ENCODE measurements around the gene CDIP1.

CDIP1 gene

DNA sequence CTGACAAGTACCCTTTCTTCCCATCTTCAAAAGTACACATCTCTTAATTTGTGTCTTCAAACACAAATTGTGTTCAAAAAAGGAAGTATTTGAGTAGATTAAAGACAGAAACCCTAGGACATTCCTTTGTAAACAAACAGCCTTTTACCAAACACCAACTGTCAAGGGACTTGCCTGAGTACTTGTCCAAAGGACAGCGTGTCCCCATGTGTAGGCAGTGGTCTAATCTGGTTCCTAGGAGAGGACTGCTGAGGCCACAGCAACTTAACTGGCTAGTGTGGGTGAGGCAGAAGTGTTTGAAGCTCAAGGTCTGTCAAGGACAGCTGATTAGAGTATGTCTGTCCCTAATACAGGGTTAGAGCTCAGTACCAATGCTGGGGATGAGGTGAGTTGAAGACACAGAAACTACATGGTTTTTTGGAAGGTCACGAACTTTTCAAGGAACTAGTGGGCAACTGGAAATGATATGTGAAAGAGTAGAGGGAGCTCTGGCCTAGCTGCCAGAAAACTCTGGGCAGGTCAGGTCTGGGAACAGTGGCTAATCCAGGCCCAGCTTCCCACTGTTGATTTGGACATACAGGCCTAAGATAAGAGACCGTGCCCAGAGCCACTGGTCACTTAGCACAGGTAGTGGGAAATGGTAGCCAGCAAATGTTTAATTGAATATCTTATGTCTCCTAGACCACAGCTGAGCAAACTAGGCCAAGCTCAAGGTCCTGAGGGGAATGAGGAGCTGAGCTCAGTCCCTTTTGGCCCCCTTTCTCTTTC lies 52.3 kb downstream of the CDIP1 start:
- no peak for DNase-seq

DNA sequence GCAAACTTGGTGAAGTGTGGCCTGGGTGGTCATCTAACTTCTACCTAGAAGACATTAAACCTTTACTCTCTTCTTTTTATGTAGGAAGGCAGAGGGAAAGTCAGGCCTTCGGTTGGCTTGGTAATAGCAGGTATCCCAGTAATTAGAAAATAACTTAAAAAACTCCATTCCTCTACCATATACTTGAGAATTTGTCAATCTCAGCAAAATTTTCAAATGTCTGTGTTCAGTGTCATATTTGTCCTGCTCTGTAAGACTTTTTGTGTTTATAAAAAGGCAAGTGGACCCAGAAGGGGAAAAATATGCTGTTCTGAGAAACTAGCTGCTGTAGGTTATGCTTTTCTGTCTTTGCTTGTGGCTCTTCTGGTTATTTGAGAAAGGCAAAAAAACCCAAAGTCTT lies 56.6 kb downstream of the CDIP1 start:
- no peak for DNase-seq

DNA sequence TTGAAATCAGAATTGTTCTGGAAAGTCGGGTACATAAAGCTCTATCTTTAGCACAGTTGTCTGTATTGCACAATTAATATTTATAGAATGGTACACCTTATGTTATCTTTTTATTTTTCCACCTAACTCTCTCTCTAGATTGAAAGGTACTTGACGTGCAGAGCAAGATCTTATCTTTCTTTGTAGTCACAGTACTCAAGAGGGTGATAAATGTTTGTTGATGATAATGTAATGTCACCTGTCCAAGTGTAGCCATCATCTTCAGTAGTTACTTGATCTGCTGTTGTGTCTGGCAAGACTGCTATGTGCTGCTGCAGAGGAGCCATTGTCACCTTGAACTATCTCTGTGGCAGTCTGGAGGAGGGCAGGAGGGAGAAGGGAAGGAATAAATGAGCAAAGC lies 57.0 kb downstream of the CDIP1 start:
- DNase-seq = no peak

DNA sequence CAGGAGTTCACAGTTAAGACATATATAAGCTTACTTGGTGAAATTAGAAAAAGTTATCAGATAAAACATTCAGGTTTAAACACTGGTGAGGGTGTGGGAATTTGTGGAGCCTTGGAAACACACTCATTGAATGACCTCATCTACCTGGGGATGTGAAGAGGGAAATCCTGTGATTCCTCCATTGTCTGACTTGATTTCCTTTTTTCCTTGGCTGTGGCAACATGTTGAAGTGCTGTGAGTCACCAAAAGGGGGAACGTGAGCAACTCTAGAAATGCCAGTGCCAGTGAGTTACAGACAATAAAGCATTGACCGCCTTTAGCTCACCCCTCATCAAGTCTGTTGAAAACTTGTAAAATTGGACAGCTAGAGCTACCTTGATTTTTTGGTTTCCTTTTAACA lies 60.6 kb downstream of the CDIP1 start:
- peak; percentile 38 for DNase-seq

DNA sequence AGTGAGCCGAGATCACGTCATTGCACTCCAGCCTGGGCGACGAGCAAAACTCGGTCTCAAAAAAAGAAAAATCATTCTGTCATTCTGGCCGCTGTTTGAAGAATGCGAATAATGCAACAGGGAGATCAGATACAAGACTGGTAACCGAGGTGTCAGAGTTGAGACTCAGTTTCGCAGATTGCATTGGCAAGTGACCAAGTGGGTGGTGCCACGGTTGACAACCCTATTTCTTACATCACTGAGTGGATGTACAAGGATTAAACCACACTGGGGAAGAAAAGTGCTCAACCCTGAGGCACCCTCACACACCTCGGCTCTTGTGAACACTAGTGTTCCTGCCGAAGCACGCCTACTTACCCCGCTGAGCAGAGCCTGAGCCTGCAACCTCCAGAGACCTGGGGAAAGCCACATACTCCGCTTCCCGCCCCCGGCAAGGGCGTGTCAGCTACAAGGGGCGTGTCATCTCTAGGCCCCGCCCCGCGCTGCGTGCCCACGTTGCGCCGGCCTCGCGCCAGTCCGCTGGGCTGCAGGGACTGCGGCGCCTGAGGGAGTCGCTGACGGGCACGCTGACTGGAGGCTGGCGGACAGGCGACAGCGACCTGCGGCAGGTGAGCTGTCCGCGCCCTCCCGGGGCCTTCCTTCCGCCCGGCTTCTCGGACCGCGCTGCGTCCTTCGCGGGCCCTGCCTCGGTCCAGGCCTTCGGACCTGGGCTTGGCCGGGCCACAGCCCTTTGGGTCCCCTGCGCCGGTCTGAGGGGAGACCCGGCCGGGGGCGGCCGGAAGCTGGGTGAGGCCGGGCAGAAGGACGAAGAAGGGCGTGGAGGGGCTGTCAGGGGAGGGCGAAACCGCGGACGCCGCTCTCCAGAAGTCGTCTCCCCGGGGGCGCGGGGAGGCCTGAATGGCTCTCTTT lies 62.4 kb downstream of the CDIP1 start, which contains the start of gene HMOX2:
HMOX2 (plus strand) TSS at position 519 of the 909 bp plus-strand sequence. CDS start 29,127 bp downstream, outside the sequence.
- DNase-seq = peak; percentile 91

DNA sequence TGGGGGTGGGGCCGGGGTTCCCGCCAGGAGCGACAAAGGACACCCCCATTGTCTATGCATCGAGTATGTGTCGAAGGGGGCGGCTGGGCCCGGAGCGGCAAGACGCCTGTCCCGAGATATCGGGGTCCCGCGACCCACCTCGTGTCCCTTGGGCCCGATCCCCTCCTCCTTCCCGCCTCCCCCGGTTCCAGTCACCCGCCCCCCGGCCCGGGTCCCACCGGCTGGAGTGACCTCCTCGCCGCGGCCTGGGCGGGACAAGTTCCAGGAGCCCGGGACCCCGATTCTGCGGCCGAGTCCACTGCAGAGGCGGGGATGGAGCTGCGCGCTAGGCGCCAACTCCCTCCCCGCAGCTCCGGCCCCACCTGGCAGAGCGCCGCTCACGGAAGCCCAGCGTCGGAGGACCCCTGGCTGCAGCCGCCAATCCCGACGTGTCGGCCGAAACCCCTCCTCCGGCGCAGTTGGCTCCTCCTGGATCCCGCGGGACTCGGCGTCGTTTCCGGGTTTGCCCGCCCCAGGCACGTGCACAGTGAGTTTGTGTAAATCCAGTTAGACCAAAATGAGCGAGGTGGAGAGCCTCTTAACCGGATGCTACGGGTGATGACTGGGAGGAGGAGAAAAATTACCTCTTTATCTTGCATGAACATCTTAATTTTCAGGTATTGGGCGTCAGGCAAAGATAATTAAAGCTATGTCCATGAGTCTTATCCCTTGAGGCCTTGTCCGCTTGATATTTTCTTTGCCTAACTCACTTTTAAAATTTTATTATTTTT lies 64.2 kb downstream of the CDIP1 start, which contains the start of gene NMRAL1:
NMRAL1 (minus strand) TSS at position 434 of the 770 bp plus-strand sequence. CDS start 493 bp downstream, outside the sequence.
- peak; percentile 91 for DNase-seq

DNA sequence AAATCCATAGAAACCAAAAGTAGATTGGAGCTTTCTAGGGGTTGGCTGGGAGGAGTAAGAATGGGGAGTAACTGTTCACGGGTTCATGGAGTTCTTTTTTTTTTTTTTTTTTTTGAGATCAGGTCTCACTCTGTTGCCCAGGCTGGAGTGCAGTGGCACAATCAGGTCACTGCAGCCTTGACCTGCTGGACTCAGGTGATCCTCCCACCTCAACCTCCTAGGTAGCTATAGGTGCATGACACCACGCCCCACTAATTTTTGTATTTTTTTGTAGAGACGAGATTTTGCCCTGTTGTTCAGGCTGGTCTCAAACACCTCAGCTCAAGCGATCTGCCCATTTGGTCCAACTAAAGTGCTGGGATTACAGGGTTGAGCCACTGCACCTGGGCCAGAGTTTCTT lies 65.7 kb downstream of the CDIP1 start:
- no peak for DNase-seq

DNA sequence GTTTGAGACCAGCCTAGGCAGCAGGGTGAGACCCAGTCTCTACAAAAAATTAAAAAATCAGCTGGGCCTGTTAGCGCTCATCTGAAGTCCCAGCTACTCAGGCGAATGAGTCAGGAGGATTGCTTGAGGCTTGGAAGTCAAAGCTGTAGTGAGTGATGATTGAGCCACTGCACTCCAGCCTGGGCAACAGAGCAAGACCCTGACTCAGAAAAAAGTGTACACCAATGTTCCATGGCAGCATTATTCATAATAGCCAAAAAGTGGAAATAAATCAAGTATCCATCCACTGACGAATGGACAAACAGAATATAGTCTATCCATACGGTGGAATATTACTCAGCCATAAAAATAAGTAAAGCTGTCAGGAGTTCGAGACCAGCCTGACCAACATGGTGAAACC lies 66.7 kb downstream of the CDIP1 start:
- no peak for DNase-seq

DNA sequence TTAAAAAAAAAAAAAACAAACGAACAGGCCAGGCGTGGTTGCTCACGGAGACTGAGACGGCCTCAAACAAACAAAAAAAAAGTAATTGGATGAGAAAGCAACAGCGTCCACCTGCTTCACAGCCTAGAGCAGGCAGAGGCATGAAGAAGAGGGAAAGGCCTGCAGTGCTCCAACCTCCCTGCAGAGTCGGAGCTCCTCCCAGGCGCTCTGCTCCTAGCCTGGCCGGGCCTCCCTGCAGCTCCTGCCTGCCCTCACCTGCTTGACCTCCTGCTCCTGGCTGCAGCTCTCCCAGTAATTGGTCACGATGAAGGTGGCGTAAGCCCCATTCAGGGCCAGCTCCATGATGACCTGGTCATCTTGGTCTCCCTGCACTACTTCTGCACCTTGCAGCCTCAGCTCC lies 69.6 kb downstream of the CDIP1 start:
- DNase-seq = no peak

DNA sequence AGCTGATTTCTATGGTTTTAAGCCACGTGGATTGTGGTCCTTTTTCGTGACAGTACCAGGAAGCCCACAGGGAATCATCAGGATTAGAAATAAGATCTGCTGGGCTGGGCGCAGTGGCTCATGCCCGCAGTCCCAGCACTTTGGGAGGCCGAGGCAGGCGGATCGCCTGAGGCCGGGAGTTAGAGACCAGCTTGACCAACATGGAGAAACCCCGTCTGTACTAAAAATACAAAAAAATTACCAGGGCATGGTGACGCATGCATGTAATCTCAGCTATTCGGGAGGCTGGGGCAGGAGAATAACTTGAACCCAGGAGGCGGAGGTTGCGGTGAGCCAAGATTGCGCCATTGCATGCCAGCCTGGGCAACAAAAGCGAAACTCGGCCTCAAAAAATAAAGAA lies 70.7 kb downstream of the CDIP1 start:
- DNase-seq = no peak

DNA sequence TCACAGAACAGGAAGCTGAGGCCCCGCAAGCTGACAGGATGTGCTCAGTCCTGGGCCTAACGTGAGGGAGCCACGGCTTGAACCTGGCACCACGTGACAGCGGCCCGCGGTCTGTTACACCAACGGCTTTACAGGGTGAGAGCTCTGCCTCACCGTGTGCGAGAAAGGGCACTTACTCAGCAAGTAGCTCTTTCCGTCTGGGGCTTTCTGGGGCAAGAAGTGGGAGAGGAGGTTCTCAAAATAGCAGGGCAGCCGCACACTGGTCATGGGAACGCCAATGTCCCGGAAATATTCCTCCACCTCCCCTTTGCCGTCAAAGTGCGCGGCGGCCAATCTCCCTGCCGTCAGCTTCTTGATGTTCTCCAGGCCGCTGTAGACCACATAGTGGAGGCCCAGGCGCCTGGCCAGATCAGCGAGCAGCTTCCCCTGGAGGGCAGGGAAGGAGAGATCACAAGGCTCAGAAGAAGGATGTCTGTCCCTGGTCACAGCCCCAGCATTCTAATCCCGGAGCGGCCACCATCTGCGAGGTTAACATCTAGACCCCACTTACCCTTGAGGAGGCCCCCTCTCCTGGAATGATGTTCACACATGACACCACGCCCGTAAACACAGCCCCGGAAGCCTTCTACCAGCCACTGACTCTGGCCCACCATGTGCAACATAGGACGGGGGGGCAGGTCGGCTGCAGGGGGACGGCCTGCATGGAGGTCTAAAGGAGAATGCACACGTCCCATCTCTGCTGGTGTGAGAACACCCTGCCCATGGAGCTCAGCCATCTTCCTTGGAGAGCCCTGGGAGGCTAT lies 72.4 kb downstream of the CDIP1 start:
- DNase-seq = no peak

DNA sequence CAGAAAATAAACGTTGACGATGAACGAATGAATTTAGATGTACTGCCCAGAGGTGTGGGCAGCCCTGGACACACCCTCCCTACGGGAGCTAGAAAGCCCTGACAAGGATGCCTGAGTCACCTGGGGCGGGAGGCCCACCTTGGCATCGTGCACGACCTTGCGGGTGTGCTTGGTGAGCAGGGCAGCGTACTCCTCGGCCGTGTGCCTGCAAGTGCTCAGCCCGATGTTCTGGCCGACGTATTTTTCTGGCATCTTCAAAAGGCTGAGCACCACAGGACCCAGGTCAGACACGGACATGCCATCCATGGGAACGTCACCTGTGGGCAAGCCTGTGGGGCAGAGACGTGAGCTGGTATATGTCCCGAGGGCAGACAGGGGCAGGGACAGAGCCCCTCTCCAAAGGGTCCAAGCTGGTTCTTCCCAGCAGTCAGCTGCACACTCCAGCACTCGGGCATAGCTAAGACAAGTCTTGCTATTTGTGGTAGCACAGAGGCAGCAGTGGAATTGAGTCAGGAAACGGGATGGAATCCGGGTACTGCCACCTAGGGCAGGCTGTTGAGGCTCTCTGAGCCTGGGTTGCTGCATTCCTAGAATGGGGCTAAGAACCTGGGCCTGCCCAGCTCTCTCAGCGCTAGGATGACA lies 74.9 kb downstream of the CDIP1 start:
- DNase-seq = no peak

DNA sequence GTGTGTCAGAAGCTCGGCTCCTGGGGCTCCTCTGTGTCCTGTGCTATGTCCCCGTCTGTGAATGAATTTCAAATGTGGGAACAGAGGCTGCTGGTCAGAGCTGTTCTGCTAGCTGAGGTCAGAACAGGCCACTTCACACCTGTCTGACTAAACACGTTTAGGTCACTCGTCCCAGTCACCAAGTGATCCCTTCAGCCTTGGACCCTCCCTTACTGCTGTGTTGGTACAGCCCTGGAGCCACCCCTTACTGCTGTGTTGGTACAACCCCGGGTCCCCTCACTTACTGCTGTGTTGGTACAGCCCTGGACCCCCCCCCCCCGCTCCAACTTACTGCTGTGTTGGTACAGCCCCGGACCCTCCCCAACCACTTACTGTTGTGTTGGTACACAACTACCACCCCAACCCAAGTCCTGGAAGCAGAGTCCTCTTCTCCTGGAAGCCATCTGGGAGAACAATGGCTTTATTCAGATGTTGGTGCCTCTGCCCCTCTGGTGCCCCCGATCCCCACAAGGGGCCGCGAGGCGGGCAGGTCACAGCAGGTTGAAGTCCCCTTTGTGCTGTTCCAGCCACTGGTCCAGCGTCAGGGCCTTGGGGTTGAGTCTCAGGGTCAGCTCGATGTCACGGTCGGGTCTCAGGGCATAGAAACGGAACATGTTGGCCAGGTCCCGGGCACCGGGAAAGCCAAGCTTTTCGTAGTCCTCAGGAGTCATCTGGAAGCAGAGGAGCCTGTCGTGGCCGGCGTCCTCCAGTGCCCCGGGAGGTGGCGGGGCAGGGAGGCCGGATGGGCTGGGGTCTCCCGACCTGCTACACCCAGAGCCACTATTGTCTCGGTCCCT lies 77.1 kb downstream of the CDIP1 start:
- DNase-seq = no peak

DNA sequence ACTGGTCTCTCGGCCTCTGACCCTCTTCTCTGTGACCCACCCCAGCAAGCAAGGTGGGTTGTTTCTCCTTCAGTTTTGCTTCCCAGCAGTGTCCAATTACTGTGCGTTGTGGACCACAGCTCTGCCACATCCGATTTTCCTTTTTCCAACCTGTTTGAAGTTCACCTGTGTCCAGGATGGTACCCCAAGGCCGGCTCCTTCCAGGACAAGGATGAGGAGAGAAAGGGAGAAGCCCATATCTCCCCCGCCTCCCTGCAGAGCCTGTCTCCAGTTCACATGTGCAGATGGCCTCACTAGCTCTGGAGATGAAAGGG lies 77.7 kb downstream of the CDIP1 start:
- no peak for DNase-seq
